A673 (cell line): ENCODE results near the gene CHD2.

Experiments used
- EZH2 ChIP-seq: fragments of 200-600 bp; sonication (generic); IDR thresholded peaks from 2 replicates; pipeline ENCODE4 v1.6.1; 2017; ENCODE audit warnings: borderline replicate concordance, low read depth, mild to moderate bottlenecking, mixed read lengths, antibody characterized with exemption, low read length; ENCODE audit not compliant: poor library complexity, severe bottlenecking
- TF ChIP-seq, protein P1 (sequence below): fragments of 300-800, 200-600 bp; sonication (generic); conservative IDR thresholded peaks from 2 replicates; pipeline ENCODE4 v1.5.1; 2017; ENCODE audit warnings: low read depth, mild to moderate bottlenecking, antibody characterized with exemption, low read length, moderate library complexity, mixed read lengths

GRCh38 chr15:92881211-92881754 is 18.8 kb upstream of the CHD2 start:
- TF ChIP-seq, protein P1, sequence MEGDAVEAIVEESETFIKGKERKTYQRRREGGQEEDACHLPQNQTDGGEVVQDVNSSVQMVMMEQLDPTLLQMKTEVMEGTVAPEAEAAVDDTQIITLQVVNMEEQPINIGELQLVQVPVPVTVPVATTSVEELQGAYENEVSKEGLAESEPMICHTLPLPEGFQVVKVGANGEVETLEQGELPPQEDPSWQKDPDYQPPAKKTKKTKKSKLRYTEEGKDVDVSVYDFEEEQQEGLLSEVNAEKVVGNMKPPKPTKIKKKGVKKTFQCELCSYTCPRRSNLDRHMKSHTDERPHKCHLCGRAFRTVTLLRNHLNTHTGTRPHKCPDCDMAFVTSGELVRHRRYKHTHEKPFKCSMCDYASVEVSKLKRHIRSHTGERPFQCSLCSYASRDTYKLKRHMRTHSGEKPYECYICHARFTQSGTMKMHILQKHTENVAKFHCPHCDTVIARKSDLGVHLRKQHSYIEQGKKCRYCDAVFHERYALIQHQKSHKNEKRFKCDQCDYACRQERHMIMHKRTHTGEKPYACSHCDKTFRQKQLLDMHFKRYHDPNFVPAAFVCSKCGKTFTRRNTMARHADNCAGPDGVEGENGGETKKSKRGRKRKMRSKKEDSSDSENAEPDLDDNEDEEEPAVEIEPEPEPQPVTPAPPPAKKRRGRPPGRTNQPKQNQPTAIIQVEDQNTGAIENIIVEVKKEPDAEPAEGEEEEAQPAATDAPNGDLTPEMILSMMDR: no peak
- TF ChIP-seq EZH2: no peak
